WTC11 (cell line): Measurements from ENCODE around the gene SNCA. TPM values are rescaled to one million over a fixed set of nuclear protein-coding genes. Genes with fewer than 3 reads are reported as not detected.

ENCODE experiments used
- ATAC-seq: fragments of 200-7000 bp; cut with Tn5 transposase; 2 replicates; pipeline ENCODE4 v1.10.0; 2021; ENCODE audit warnings: mild to moderate bottlenecking, moderate library complexity
- CTCF ChIA-PET: fragments of 300-600 bp; sonication (Branson Sonifier 250); formaldehyde crosslinking; loops from one replicate; lab custom pipeline; 2021; ENCODE audit warnings: antibody characterized with exemption; lab: Charles Lee
- POLR2A ChIA-PET: fragments of 350-600 bp; sonication (Branson Sonifier 250); formaldehyde crosslinking; loops from one replicate; lab custom pipeline; 2021; ENCODE audit warnings: antibody characterized with exemption; lab: Charles Lee
- DNase-seq: peaks from one replicate; pipeline ENCODE4 v3.0.0; 2021; ENCODE audit warnings: low spot score
- H3K27ac Mint-ChIP-seq: 2 replicates; pipeline ENCODE4 v1.8.0; 2021; ENCODE audit warnings: mixed read lengths
- H3K27me3 Mint-ChIP-seq: 2 replicates; pipeline ENCODE4 v1.8.0; 2021; ENCODE audit warnings: low read depth, mild to moderate bottlenecking, moderate library complexity, mixed read lengths
- H3K36me3 Mint-ChIP-seq: 2 replicates; pipeline ENCODE4 v1.8.0; 2021; ENCODE audit warnings: mixed read lengths
- H3K4me1 Mint-ChIP-seq: 2 replicates; pipeline ENCODE4 v1.8.0; 2022; ENCODE audit warnings: mixed read lengths
- H3K4me3 Mint-ChIP-seq: 2 replicates; pipeline ENCODE4 v1.8.0; 2021; ENCODE audit warnings: mild to moderate bottlenecking, moderate library complexity, mixed read lengths
- H3K9me3 Mint-ChIP-seq: 2 replicates; pipeline ENCODE4 v1.8.0; 2021; ENCODE audit warnings: mixed read lengths
- AFF4 ChIP-seq: sonication (generic); formaldehyde crosslinking; IDR thresholded peaks from 2 replicates; pipeline ENCODE4 v1.8.1; 2023; ENCODE audit warnings: mild to moderate bottlenecking, missing genetic modification reagents, borderline replicate concordance
- ARID4B ChIP-seq: sonication (generic); formaldehyde crosslinking; IDR thresholded peaks from 2 replicates; pipeline ENCODE4 v1.8.0; 2023; ENCODE audit warnings: missing genetic modification reagents, mild to moderate bottlenecking, borderline replicate concordance
- CREB1 ChIP-seq: sonication (generic); formaldehyde crosslinking; IDR thresholded peaks from 2 replicates; pipeline ENCODE4 v1.8.0; 2023; ENCODE audit warnings: mild to moderate bottlenecking, missing genetic modification reagents
- E2F5 ChIP-seq: sonication (generic); formaldehyde crosslinking; IDR thresholded peaks from 2 replicates; pipeline ENCODE4 v1.8.1; 2022; ENCODE audit warnings: mild to moderate bottlenecking, moderate library complexity, missing genetic modification reagents
- ELF4 ChIP-seq: sonication (generic); formaldehyde crosslinking; IDR thresholded peaks from 2 replicates; pipeline ENCODE4 v1.8.1; 2022; ENCODE audit warnings: low read depth, mild to moderate bottlenecking, moderate library complexity, missing genetic modification reagents
- ESRRA ChIP-seq: sonication (generic); formaldehyde crosslinking; IDR thresholded peaks from 2 replicates; pipeline ENCODE4 v1.8.1; 2022; ENCODE audit warnings: mild to moderate bottlenecking, missing genetic modification reagents, borderline replicate concordance
- GABPB1 ChIP-seq: sonication (generic); formaldehyde crosslinking; IDR thresholded peaks from 2 replicates; pipeline ENCODE4 v1.8.1; 2023; ENCODE audit warnings: mild to moderate bottlenecking, missing genetic modification reagents
- MAX ChIP-seq: sonication (generic); formaldehyde crosslinking; IDR thresholded peaks from 2 replicates; pipeline ENCODE4 v1.8.0; 2022; ENCODE audit warnings: mild to moderate bottlenecking, missing genetic modification reagents
- MLX ChIP-seq: sonication (generic); formaldehyde crosslinking; IDR thresholded peaks from 2 replicates; pipeline ENCODE4 v1.8.1; 2023; ENCODE audit warnings: mild to moderate bottlenecking, missing genetic modification reagents, moderate library complexity
- NR2C2 ChIP-seq: sonication (generic); formaldehyde crosslinking; IDR thresholded peaks from 2 replicates; pipeline ENCODE4 v1.8.0; 2022; ENCODE audit warnings: mild to moderate bottlenecking, missing genetic modification reagents
- OVOL2 ChIP-seq: fragments of 250-450 bp; sonication (Bioruptor Pico); IDR thresholded peaks from 2 replicates; pipeline ENCODE4 v1.9.0; 2021; ENCODE audit warnings: mild to moderate bottlenecking, borderline replicate concordance
- PRDM15 ChIP-seq: sonication (generic); formaldehyde crosslinking; IDR thresholded peaks from 2 replicates; pipeline ENCODE4 v1.8.0; 2022; ENCODE audit warnings: missing genetic modification reagents
- SMAD3 ChIP-seq: sonication (generic); formaldehyde crosslinking; IDR thresholded peaks from 2 replicates; pipeline ENCODE4 v1.8.0; 2022; ENCODE audit warnings: missing genetic modification reagents, mild to moderate bottlenecking, borderline replicate concordance
- TEAD1 ChIP-seq: sonication (generic); formaldehyde crosslinking; IDR thresholded peaks from 2 replicates; pipeline ENCODE4 v1.8.0; 2022; ENCODE audit warnings: mild to moderate bottlenecking, missing genetic modification reagents
- ZBTB21 ChIP-seq: sonication (generic); formaldehyde crosslinking; IDR thresholded peaks from 2 replicates; pipeline ENCODE4 v1.8.1; 2023; ENCODE audit warnings: mild to moderate bottlenecking, missing genetic modification reagents, borderline replicate concordance
- ZMAT4 ChIP-seq: fragments of 250-450 bp; sonication (Bioruptor Pico); IDR thresholded peaks from 2 replicates; pipeline ENCODE4 v1.9.0; 2021; ENCODE audit warnings: mild to moderate bottlenecking
- ZNF121 ChIP-seq: sonication (generic); formaldehyde crosslinking; IDR thresholded peaks from 2 replicates; pipeline ENCODE4 v1.8.0; 2023; ENCODE audit warnings: missing genetic modification reagents
- total RNA-seq: library from RNA; stranded (reverse); gene quantifications from 3 replicates; pipeline ENCODE4 v1.2.3, GENCODE V29; 2021

Gene SNCA
- total RNA-seq, 1 experiment from 2014 or later: 15.0 TPM

GRCh38 chr4:89769856-89770255 is 67.1 kb downstream of the SNCA start:
- peaks cover 10% of the 10 kb centered on the region for H3K9me3 Mint-ChIP-seq
- no peaks in the 10 kb centered on the region for H3K27me3 Mint-ChIP-seq
- POLR2A ChIA-PET: no interaction called here
- no peak for DNase-seq
- no peaks in the 10 kb centered on the region for H3K36me3 Mint-ChIP-seq
- H3K4me1 Mint-ChIP-seq: no peaks in the 10 kb centered on the region
- H3K27ac Mint-ChIP-seq: no peak overlapping the region
- TF ChIP-seq NR2C2 (CRISPR knock-in tag): no peak
- no peak for TF ChIP-seq GABPB1 (CRISPR knock-in tag)
- no peak for TF ChIP-seq E2F5 (CRISPR knock-in tag)
- TF ChIP-seq MAX (CRISPR knock-in tag): no peak
- TF ChIP-seq OVOL2 (CRISPR knock-in tag): no peak
- no peak for TF ChIP-seq SMAD3 (CRISPR knock-in tag)
- no peak for TF ChIP-seq CREB1 (CRISPR knock-in tag)
- TF ChIP-seq ESRRA: no peak
- TF ChIP-seq ZNF121 (CRISPR knock-in tag): no peak
- no peak for TF ChIP-seq ARID4B (CRISPR knock-in tag)
- TF ChIP-seq AFF4 (CRISPR knock-in tag): no peak
- TF ChIP-seq PRDM15: no peak
- TF ChIP-seq ZBTB21 (CRISPR knock-in tag): no peak
- no peak for TF ChIP-seq ELF4
- no peak for TF ChIP-seq MLX (CRISPR knock-in tag)
- no peak for TF ChIP-seq TEAD1 (CRISPR knock-in tag)
- TF ChIP-seq ZMAT4 (CRISPR knock-in tag): no peak
- TF ChIP-seq, all 79 proteins: peak for 0
- ATAC-seq: no peak
- H3K4me3 Mint-ChIP-seq: no peak overlapping the region
- CTCF ChIA-PET: no interaction called here
